Upper lobe of left lung (tissue), 4 donors: Measurements from ENCODE around the gene CTAGE6.
"Not testable (repeated sequence)": the region's sequence is repeated elsewhere in the genome, so short reads cannot be mapped to it uniquely, and the experiment has no call there.

Experiments used
- CTCF ChIP-seq, 6 experiments: fragments of 450-650 bp in 4 of 6; fragments of 200-600 bp in 2 of 6; sonication (generic) in 2 of 6; IDR thresholded peaks; one replicate each; pipeline ENCODE4 v1.5.1; 2016 to 2019; ENCODE audit warnings: antibody characterized with exemption in 6 of 6
- POLR2A ChIP-seq, 4 donors: fragments of 450-650 bp; IDR thresholded peaks; one replicate each; pipeline ENCODE4 v1.5.1; 2016 to 2017; ENCODE audit warnings: antibody characterized with exemption in 4 of 4, mild to moderate bottlenecking in 2 of 4
- POLR2AphosphoS5 ChIP-seq, 2 donors: sonication (generic); formaldehyde crosslinking; IDR thresholded peaks; one replicate each; pipeline ENCODE4 v1.5.1; 2017; ENCODE audit warnings: antibody characterized with exemption in 2 of 2

GRCh38 chr7:143767531-143767930, 10.0 kb upstream of the CTAGE6 start:
- TF ChIP-seq CTCF, POLR2AphosphoS5, POLR2A (IDR thresholded peaks at IDR 0.05): not testable (repeated sequence)
